ENCODE data around the gene CSE1L. TPM values are rescaled to one million over a fixed set of nuclear protein-coding genes. Genes with fewer than 3 reads are reported as not detected.

The CSE1L gene
- total RNA-seq, 1 donor from 2014 or later: 64.1 TPM

- no peaks in the 10 kb centered on the region for H3K27me3 Mint-ChIP-seq (ENCODE audit: low read depth, unreplicated experiment)
- peaks cover 70% of the 10 kb centered on the region for H3K36me3 ChIP-seq (ENCODE audit: insufficient read depth, low read length)
These were observed 45.6 kb downstream of the CSE1L start for GRCh38 chr20:49091762-49092161.

GRCh38 chr20:49096203-49096730 lies 50.2 kb downstream of the CSE1L start:
- H3K4me1 Mint-ChIP-seq (ENCODE audit: low read depth, unreplicated experiment): no peaks in the 10 kb centered on the region
- no peak overlapping the region for H3K9ac ChIP-seq (ENCODE audit: low read length)

More at GRCh38 chr20:49091762-49092161, 45.6 kb downstream of the CSE1L start:
- Histone ChIP-seq H2AFZ (ENCODE audit: low read depth, low read length) (no peak overlapping the region), H3K27me3 (ENCODE audit: insufficient read depth, low read length) (no peaks in the 10 kb centered on the region), H3K4me2 (ENCODE audit: low read length) (no peak overlapping the region), H3K4me1 (ENCODE audit: insufficient read depth, low read length) (no peaks in the 10 kb centered on the region), H3K9me3 (ENCODE audit: insufficient read depth, low read depth, low read length) (no peaks in the 10 kb centered on the region), H3K9ac (ENCODE audit: low read length) (no peak overlapping the region), H3K79me2 (ENCODE audit: insufficient read depth, low read length) (no peaks in the 10 kb centered on the region), H3K4me3 (ENCODE audit: insufficient read depth, low read depth, low read length) (no peak overlapping the region), H3K27ac (ENCODE audit: low read depth, low read length) (no peak overlapping the region), H4K20me1 (ENCODE audit: insufficient read depth, low read length) (no peaks in the 10 kb centered on the region)
- Mint-ChIP-seq H3K27ac (ENCODE audit: unreplicated experiment) (no peak overlapping the region), H3K4me1 (ENCODE audit: low read depth, unreplicated experiment) (no peaks in the 10 kb centered on the region), H3K9me3 (ENCODE audit: unreplicated experiment) (no peaks in the 10 kb centered on the region), H3K36me3 (ENCODE audit: low read depth, unreplicated experiment) (peaks cover 2% of the 10 kb centered on the region), H3K4me3 (ENCODE audit: unreplicated experiment) (no peak overlapping the region)
- TF ChIP-seq CTCF (IDR thresholded peaks at IDR 0.05; ENCODE audit: insufficient read depth, low read depth, low read length) (no peak), EZH2 (IDR thresholded peaks at IDR 0.05; ENCODE audit: insufficient read depth, low read length) (no peak)
- no peak for DNase-seq (ENCODE audit: low read depth)
- no peak for FAIRE-seq

More at GRCh38 chr20:49096203-49096730, 50.2 kb downstream of the CSE1L start:
- Histone ChIP-seq H3K4me2 (ENCODE audit: low read length) (no peak overlapping the region), H3K27me3 (ENCODE audit: insufficient read depth, low read length) (no peaks in the 10 kb centered on the region), H3K27ac (ENCODE audit: low read depth, low read length) (no peak overlapping the region), H4K20me1 (ENCODE audit: insufficient read depth, low read length) (peaks cover 12% of the 10 kb centered on the region), H3K4me3 (ENCODE audit: insufficient read depth, low read depth, low read length) (no peak overlapping the region), H2AFZ (ENCODE audit: low read depth, low read length) (no peak overlapping the region), H3K36me3 (ENCODE audit: insufficient read depth, low read length) (peaks cover 61% of the 10 kb centered on the region), H3K4me1 (ENCODE audit: insufficient read depth, low read length) (no peaks in the 10 kb centered on the region), H3K9me3 (ENCODE audit: insufficient read depth, low read depth, low read length) (no peaks in the 10 kb centered on the region), H3K79me2 (ENCODE audit: insufficient read depth, low read length) (peaks cover 18% of the 10 kb centered on the region)
- H3K36me3 Mint-ChIP-seq (ENCODE audit: low read depth, unreplicated experiment): peaks cover 12% of the 10 kb centered on the region
- DNase-seq (ENCODE audit: low read depth) (no peak), FAIRE-seq (no peak)
- TF ChIP-seq CTCF (IDR thresholded peaks at IDR 0.05; ENCODE audit: insufficient read depth, low read depth, low read length) (no peak), EZH2 (IDR thresholded peaks at IDR 0.05; ENCODE audit: insufficient read depth, low read length) (no peak)
- H3K27ac Mint-ChIP-seq (ENCODE audit: unreplicated experiment): no peak overlapping the region
- H3K9me3 Mint-ChIP-seq (ENCODE audit: unreplicated experiment): no peaks in the 10 kb centered on the region
- no peak overlapping the region for H3K4me3 Mint-ChIP-seq (ENCODE audit: unreplicated experiment)
- no peaks in the 10 kb centered on the region for H3K27me3 Mint-ChIP-seq (ENCODE audit: low read depth, unreplicated experiment)

All from astrocyte (in vitro differentiated cells and primary cell).